Dendritic cell treated with granulocyte-macrophage colony-stimulating factor and Interleukin-4, amounts not matched to agents 40 ng/mL and 50 ng/mL, for 4 days (primary cell): Measurements from ENCODE around the gene ZFYVE28.
A peak's percentile ranks its signal among the peaks of the same experiment; 100 is the strongest.
"Not testable (repeated sequence)": the region's sequence is repeated elsewhere in the genome, so short reads cannot be mapped to it uniquely, and the experiment has no call there.

Experiments
- H3K27ac Mint-ChIP-seq: one replicate; pipeline ENCODE4 v1.8.0; 2022; ENCODE audit warnings: mild to moderate bottlenecking, mixed read lengths
- H3K27me3 Mint-ChIP-seq: one replicate; pipeline ENCODE4 v1.8.0; 2022; ENCODE audit warnings: mild to moderate bottlenecking, mixed read lengths
- H3K36me3 Mint-ChIP-seq: one replicate; pipeline ENCODE4 v1.8.0; 2022; ENCODE audit warnings: low read depth, mixed read lengths
- H3K4me1 Mint-ChIP-seq: one replicate; pipeline ENCODE4 v1.8.0; 2022; ENCODE audit warnings: low read depth, mixed read lengths
- H3K4me3 Mint-ChIP-seq: one replicate; pipeline ENCODE4 v1.8.0; 2022; ENCODE audit warnings: mild to moderate bottlenecking, moderate library complexity, mixed read lengths
- H3K9me3 Mint-ChIP-seq: one replicate; pipeline ENCODE4 v1.8.0; 2022; ENCODE audit warnings: mixed read lengths
- intact Hi-C: fragments of 100-400 bp; cut with micrococcal nuclease; formaldehyde crosslinking; loops from one replicate; pipeline ENCODE4 v1.15.0; 2022

Gene ZFYVE28

GRCh38 chr4:2388429-2389182, 29.8 kb downstream of the ZFYVE28 start:
- H3K4me1 Mint-ChIP-seq = peaks cover 62% of the 10 kb centered on the region
- H3K4me3 Mint-ChIP-seq = no peak overlapping the region
- intact Hi-C loops = no loop called here
- peaks cover 2% of the 10 kb centered on the region for H3K9me3 Mint-ChIP-seq
- peaks cover 46% of the 10 kb centered on the region for H3K27me3 Mint-ChIP-seq
- peak overlapping the region; percentile 10 for H3K27ac Mint-ChIP-seq
- H3K36me3 Mint-ChIP-seq = peaks cover 17% of the 10 kb centered on the region

- Mint-ChIP-seq H3K4me1 (peaks cover 65% of the 10 kb centered on the region), H3K27me3 (peaks cover 38% of the 10 kb centered on the region), H3K4me3 (no peak overlapping the region), H3K36me3 (peaks cover 24% of the 10 kb centered on the region), H3K9me3 (peaks cover 9% of the 10 kb centered on the region), H3K27ac (no peak overlapping the region)
- intact Hi-C loops = no loop called here
Measured at GRCh38 chr4:2387829-2388228, 30.6 kb downstream of the ZFYVE28 start.

- intact Hi-C loops = no loop called here
- Mint-ChIP-seq H3K4me3 (no peak overlapping the region), H3K27ac (no peak overlapping the region), H3K9me3 (peaks cover 13% of the 10 kb centered on the region), H3K27me3 (peaks cover 34% of the 10 kb centered on the region), H3K4me1 (peaks cover 71% of the 10 kb centered on the region), H3K36me3 (peaks cover 23% of the 10 kb centered on the region)
Measured at GRCh38 chr4:2387218-2387617, 31.2 kb downstream of the ZFYVE28 start.

- H3K4me3 Mint-ChIP-seq = no peak overlapping the region
- H3K4me1 Mint-ChIP-seq = peaks cover 70% of the 10 kb centered on the region
- intact Hi-C loops = no loop called here
- H3K9me3 Mint-ChIP-seq = peaks cover 13% of the 10 kb centered on the region
- H3K36me3 Mint-ChIP-seq = peaks cover 21% of the 10 kb centered on the region
- H3K27me3 Mint-ChIP-seq = peaks cover 29% of the 10 kb centered on the region
- H3K27ac Mint-ChIP-seq = no peak overlapping the region
Measured at GRCh38 chr4:2386717-2387116, 31.7 kb downstream of the ZFYVE28 start.

GRCh38 chr4:2385516-2385915, 32.9 kb downstream of the ZFYVE28 start:
- intact Hi-C loops = no loop called here
- peaks cover 21% of the 10 kb centered on the region for H3K27me3 Mint-ChIP-seq
- H3K4me1 Mint-ChIP-seq = peaks cover 58% of the 10 kb centered on the region
- H3K27ac Mint-ChIP-seq = no peak overlapping the region
- no peak overlapping the region for H3K4me3 Mint-ChIP-seq
- peaks cover 20% of the 10 kb centered on the region for H3K9me3 Mint-ChIP-seq
- peaks cover 28% of the 10 kb centered on the region for H3K36me3 Mint-ChIP-seq

- Mint-ChIP-seq H3K4me1 (peaks cover 47% of the 10 kb centered on the region), H3K36me3 (peaks cover 28% of the 10 kb centered on the region), H3K27ac (peak overlapping the region; percentile 69), H3K9me3 (peaks cover 21% of the 10 kb centered on the region), H3K4me3 (no peak overlapping the region), H3K27me3 (peaks cover 12% of the 10 kb centered on the region)
- intact Hi-C loops = no loop called here
Measured at GRCh38 chr4:2384245-2384644, 34.2 kb downstream of the ZFYVE28 start.

GRCh38 chr4:2383760-2384159, 34.7 kb downstream of the ZFYVE28 start:
- Mint-ChIP-seq H3K4me1 (peaks cover 42% of the 10 kb centered on the region), H3K27me3 (peaks cover 8% of the 10 kb centered on the region), H3K36me3 (peaks cover 28% of the 10 kb centered on the region), H3K4me3 (no peak overlapping the region), H3K9me3 (peaks cover 21% of the 10 kb centered on the region), H3K27ac (peak overlapping the region; percentile 69)
- intact Hi-C loops = no loop called here

- intact Hi-C loops, H3K4me3 Mint-ChIP-seq, H3K27me3 Mint-ChIP-seq: not testable (repeated sequence)
- Mint-ChIP-seq H3K27ac (peak overlapping the region; percentile 69), H3K36me3 (peaks cover 28% of the 10 kb centered on the region), H3K4me1 (peaks cover 36% of the 10 kb centered on the region), H3K9me3 (peaks cover 21% of the 10 kb centered on the region)
Measured at GRCh38 chr4:2383220-2383631, 35.2 kb downstream of the ZFYVE28 start.

GRCh38 chr4:2382769-2383202, 35.7 kb downstream of the ZFYVE28 start:
- H3K27me3 Mint-ChIP-seq, intact Hi-C loops: not testable (repeated sequence)
- peaks cover 28% of the 10 kb centered on the region for H3K36me3 Mint-ChIP-seq
- peaks cover 21% of the 10 kb centered on the region for H3K9me3 Mint-ChIP-seq
- H3K4me1 Mint-ChIP-seq = peaks cover 36% of the 10 kb centered on the region
- peak overlapping the region; percentile 69 for H3K27ac Mint-ChIP-seq
- peak overlapping the region; percentile 25 for H3K4me3 Mint-ChIP-seq

GRCh38 chr4:2380589-2380988, 37.9 kb downstream of the ZFYVE28 start:
- peaks cover 28% of the 10 kb centered on the region for H3K36me3 Mint-ChIP-seq
- peaks cover 21% of the 10 kb centered on the region for H3K9me3 Mint-ChIP-seq
- H3K4me1 Mint-ChIP-seq = peaks cover 30% of the 10 kb centered on the region
- H3K27ac Mint-ChIP-seq, intact Hi-C loops, H3K27me3 Mint-ChIP-seq, H3K4me3 Mint-ChIP-seq: not testable (repeated sequence)

GRCh38 chr4:2378898-2379297, 39.5 kb downstream of the ZFYVE28 start:
- Mint-ChIP-seq H3K4me1 (peaks cover 17% of the 10 kb centered on the region), H3K36me3 (peaks cover 25% of the 10 kb centered on the region), H3K27me3 (peaks cover 3% of the 10 kb centered on the region), H3K4me3 (no peak overlapping the region), H3K9me3 (peaks cover 21% of the 10 kb centered on the region), H3K27ac (no peak overlapping the region)
- intact Hi-C loops = no loop called here

GRCh38 chr4:2378401-2378800, 40.0 kb downstream of the ZFYVE28 start:
- Mint-ChIP-seq H3K9me3 (peaks cover 17% of the 10 kb centered on the region), H3K27ac (no peak overlapping the region), H3K36me3 (peaks cover 25% of the 10 kb centered on the region), H3K4me3 (no peak overlapping the region), H3K27me3 (peaks cover 3% of the 10 kb centered on the region), H3K4me1 (peaks cover 12% of the 10 kb centered on the region)
- intact Hi-C loops = no loop called here

- Mint-ChIP-seq H3K27ac (no peak overlapping the region), H3K27me3 (peaks cover 3% of the 10 kb centered on the region), H3K36me3 (peaks cover 14% of the 10 kb centered on the region), H3K4me3 (no peak overlapping the region), H3K9me3 (peaks cover 7% of the 10 kb centered on the region), H3K4me1 (peaks cover under 1% of the 10 kb centered on the region)
- intact Hi-C loops = no loop called here
Measured at GRCh38 chr4:2377241-2377640, 41.2 kb downstream of the ZFYVE28 start.

- Mint-ChIP-seq H3K4me1 (no peaks in the 10 kb centered on the region), H3K36me3 (peaks cover 18% of the 10 kb centered on the region), H3K27me3 (no peaks in the 10 kb centered on the region), H3K9me3 (no peaks in the 10 kb centered on the region), H3K4me3 (no peak overlapping the region), H3K27ac (no peak overlapping the region)
- intact Hi-C loops = no loop called here
Measured at GRCh38 chr4:2375427-2375826, 43.0 kb downstream of the ZFYVE28 start.

GRCh38 chr4:2373532-2373931, 44.9 kb downstream of the ZFYVE28 start:
- H3K9me3 Mint-ChIP-seq = peaks cover 9% of the 10 kb centered on the region
- H3K27ac Mint-ChIP-seq = no peak overlapping the region
- H3K36me3 Mint-ChIP-seq = peaks cover 28% of the 10 kb centered on the region
- no peak overlapping the region for H3K4me3 Mint-ChIP-seq
- H3K4me1 Mint-ChIP-seq = no peaks in the 10 kb centered on the region
- peaks cover 2% of the 10 kb centered on the region for H3K27me3 Mint-ChIP-seq
- intact Hi-C loops = no loop called here
